Esophagus muscularis mucosa (tissue), 4 donors: ENCODE measurements around the gene NEURL1B.

Experiments used
- CTCF ChIP-seq, 3 experiments: fragments of 200-600 bp in 2 of 3; fragments of 450-650 bp in 1 of 3; sonication (generic) in 2 of 3; IDR thresholded peaks; one replicate each; pipeline ENCODE4 v1.5.1; 2017 to 2019; ENCODE audit warnings: antibody characterized with exemption in 3 of 3, mild to moderate bottlenecking in 2 of 3, moderate library complexity in 1 of 3
- EP300 ChIP-seq: sonication (generic); formaldehyde crosslinking; IDR thresholded peaks from one replicate; pipeline ENCODE4 v1.6.1; 2017; ENCODE audit warnings: antibody characterized with exemption
- POLR2A ChIP-seq: fragments of 450-650 bp; IDR thresholded peaks from one replicate; pipeline ENCODE4 v1.6.1; 2017; ENCODE audit warnings: antibody characterized with exemption, moderate library complexity, mild to moderate bottlenecking, low read depth
- POLR2AphosphoS5 ChIP-seq, 2 donors: sonication (generic); formaldehyde crosslinking; IDR thresholded peaks; one replicate each; pipeline ENCODE4 v1.6.1; 2017; ENCODE audit warnings: antibody characterized with exemption in 2 of 2

- TF ChIP-seq POLR2A = no peak
- TF ChIP-seq EP300 = no peak
- no peak for TF ChIP-seq CTCF (IDR thresholded peaks at IDR 0.05)
- no peak for TF ChIP-seq POLR2AphosphoS5 (IDR thresholded peaks at IDR 0.05)
Observed at GRCh38 chr5:172645271-172646055, 4.4 kb downstream of the NEURL1B start.
